ENCODE results near the gene SMARCA1. TPM values are rescaled to one million over a fixed set of nuclear protein-coding genes. Genes with fewer than 3 reads are reported as not detected.
A peak's percentile ranks its signal among the peaks of the same experiment; 100 is the strongest.

The SMARCA1 gene
- polyA plus RNA-seq, 1 experiment: 76.9 TPM

DNA sequence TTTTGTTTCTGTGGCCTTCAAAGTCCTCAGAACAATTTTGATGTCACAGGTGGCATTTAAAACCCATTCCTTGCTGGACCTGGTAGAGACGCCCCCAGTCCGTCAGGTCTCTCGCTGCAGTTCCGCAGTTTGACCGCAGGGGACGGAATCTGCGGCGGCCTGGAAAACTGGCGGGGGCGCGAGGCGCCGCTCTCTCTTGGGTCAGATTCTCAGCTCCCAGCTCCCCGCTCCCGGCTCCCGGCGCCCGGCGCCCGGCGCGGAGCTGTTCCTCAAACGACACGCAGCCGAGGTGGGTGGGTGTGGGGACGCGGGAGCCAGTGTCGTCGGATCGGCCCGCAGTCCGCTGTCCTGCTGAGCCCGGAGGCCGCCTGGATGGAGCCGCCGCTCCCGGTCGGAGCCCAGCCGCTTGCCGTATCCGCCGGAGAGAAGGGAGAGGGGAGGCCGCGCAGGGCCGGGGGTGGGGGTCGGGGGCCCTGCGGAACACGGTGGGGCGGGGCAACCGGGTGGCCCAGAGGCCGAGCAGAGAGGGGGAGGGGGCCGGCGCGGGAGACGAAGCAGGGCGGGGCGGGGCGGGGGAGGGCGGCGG lies 16.9 kb upstream of the SMARCA1 start, which contains the start of gene OCRL:
Gene OCRL (plus strand): TSS at position 192 of the 586 bp plus-strand sequence. CDS start 181 bp downstream, at position 373.
- DNase-seq (ENCODE audit: low read depth, low spot score): no peak
- H3K27me3 ChIP-seq (ENCODE audit: control insufficient read depth, insufficient read depth, low read length): no peaks in the 10 kb centered on the region
- peak within 1 kb of the TSS; percentile 70 for H3K4me3 ChIP-seq (ENCODE audit: low read depth, low read length)
- no peak within 1 kb of the TSS for H3K27ac ChIP-seq (ENCODE audit: low read depth, low read length)
- H3K9me3 ChIP-seq (ENCODE audit: control insufficient read depth, insufficient read depth, low read length): no peaks in the 10 kb centered on the region
- CTCF ChIA-PET: interaction anchor here (0.7 to 0.9 kb wide), 3 partner anchors 15 to 383 kb away, joined by 3 to 4 read pairs (median 3); no protein-coding TSS in a partner anchor
- TF ChIP-seq CTCF (IDR thresholded peaks at IDR 0.05; ENCODE audit: low read depth, low read length): peak; percentile 67
- POLR2A ChIA-PET: interaction anchor here (0.6 to 0.7 kb wide), 2 partner anchors 17 to 235 kb away, joined by 3 to 4 read pairs; partner anchors contain the start of gene SMARCA1

DNA sequence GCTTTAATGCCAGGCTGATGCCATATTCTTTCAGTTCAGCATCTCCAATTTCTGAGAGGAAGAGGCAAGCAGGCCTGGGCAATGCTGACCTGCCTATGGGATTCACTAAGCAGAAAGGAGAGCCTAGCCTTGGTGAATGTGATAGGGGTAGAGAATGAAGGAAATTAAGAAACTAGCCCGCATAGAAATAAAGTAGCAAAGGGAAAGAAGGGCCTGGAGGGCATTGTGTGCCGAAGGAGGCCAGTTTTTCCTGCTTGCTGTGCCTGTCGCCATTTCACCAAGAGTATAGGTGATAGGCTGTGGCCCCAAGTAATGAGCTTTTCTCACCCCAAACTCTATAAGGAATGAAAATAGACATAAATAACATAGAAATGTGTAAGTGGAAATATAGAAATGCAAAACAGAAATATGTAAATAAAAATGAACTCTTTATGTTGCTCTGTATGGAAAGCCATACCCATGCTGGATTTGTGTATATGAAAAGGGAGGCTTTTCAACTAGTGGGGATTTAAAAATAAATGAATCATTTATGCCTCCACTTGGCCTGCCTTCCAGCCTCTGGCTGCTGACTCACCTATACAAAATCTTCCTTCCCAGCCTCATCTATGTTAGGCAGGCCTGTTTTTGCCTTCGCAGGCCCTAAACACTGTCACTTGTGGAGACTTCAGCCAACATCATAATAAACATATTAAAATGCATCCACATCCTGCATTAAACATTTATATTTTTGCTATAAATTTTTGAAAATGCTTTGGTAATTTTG lies 11.7 kb upstream of the SMARCA1 start:
- no peaks in the 10 kb centered on the region for H3K9me3 ChIP-seq (ENCODE audit: control insufficient read depth, insufficient read depth, low read length)
- DNase-seq (ENCODE audit: low read depth, low spot score): no peak
- no peak overlapping the region for H3K27ac ChIP-seq (ENCODE audit: low read depth, low read length)
- no peak overlapping the region for H3K4me3 ChIP-seq (ENCODE audit: low read depth, low read length)
- ChIA-PET POLR2A (interaction anchor here (0.5 kb wide), 1 partner anchor 8 kb away, joined by 3 read pairs; no protein-coding TSS in a partner anchor), CTCF (interaction anchor here (1.0 kb wide), 1 partner anchor 13 kb away, joined by 4 read pairs; no protein-coding TSS in a partner anchor)
- H3K27me3 ChIP-seq (ENCODE audit: control insufficient read depth, insufficient read depth, low read length): no peaks in the 10 kb centered on the region
- TF ChIP-seq CTCF (IDR thresholded peaks at IDR 0.05; ENCODE audit: low read depth, low read length): no peak

- no peak for DNase-seq (ENCODE audit: low read depth, low spot score)
- CTCF ChIA-PET: no interaction called here
- Histone ChIP-seq H3K4me3 (ENCODE audit: low read depth, low read length) (no peak overlapping the region), H3K9me3 (ENCODE audit: control insufficient read depth, insufficient read depth, low read length) (no peaks in the 10 kb centered on the region), H3K27me3 (ENCODE audit: control insufficient read depth, insufficient read depth, low read length) (no peaks in the 10 kb centered on the region), H3K27ac (ENCODE audit: low read depth, low read length) (no peak overlapping the region)
- POLR2A ChIA-PET: no interaction called here
- no peak for TF ChIP-seq CTCF (IDR thresholded peaks at IDR 0.05; ENCODE audit: low read depth, low read length)
Observed at GRCh38 chrX:129531132-129531531, 7.8 kb upstream of the SMARCA1 start.

- no peak for DNase-seq (ENCODE audit: low read depth, low spot score)
- ChIA-PET POLR2A (no interaction called here), CTCF (no interaction called here)
- no peak overlapping the region for H3K27ac ChIP-seq (ENCODE audit: low read depth, low read length)
- no peaks in the 10 kb centered on the region for H3K27me3 ChIP-seq (ENCODE audit: control insufficient read depth, insufficient read depth, low read length)
- TF ChIP-seq CTCF (IDR thresholded peaks at IDR 0.05; ENCODE audit: low read depth, low read length): no peak
- H3K9me3 ChIP-seq (ENCODE audit: control insufficient read depth, insufficient read depth, low read length): no peaks in the 10 kb centered on the region
- no peak overlapping the region for H3K4me3 ChIP-seq (ENCODE audit: low read depth, low read length)
Observed at GRCh38 chrX:129530410-129530809, 7.1 kb upstream of the SMARCA1 start.
